Retina (tissue), 1 donor: ENCODE data around the gene LARP1.
A peak's percentile ranks its signal among the peaks of the same experiment; 100 is the strongest.
"Not testable (repeated sequence)": the region's sequence is repeated elsewhere in the genome, so short reads cannot be mapped to it uniquely, and the experiment has no call there.

Experiments
- DNase-seq: peaks from one replicate; pipeline ENCODE4 v3.0.0-alpha.2; 2016

Gene LARP1

GRCh38 chr5:154794525-154795234 lies 39.5 kb downstream of the LARP1 start:
- DNase-seq = no peak

GRCh38 chr5:154795235-154795596 lies 40.0 kb downstream of the LARP1 start:
- no peak for DNase-seq

DNA sequence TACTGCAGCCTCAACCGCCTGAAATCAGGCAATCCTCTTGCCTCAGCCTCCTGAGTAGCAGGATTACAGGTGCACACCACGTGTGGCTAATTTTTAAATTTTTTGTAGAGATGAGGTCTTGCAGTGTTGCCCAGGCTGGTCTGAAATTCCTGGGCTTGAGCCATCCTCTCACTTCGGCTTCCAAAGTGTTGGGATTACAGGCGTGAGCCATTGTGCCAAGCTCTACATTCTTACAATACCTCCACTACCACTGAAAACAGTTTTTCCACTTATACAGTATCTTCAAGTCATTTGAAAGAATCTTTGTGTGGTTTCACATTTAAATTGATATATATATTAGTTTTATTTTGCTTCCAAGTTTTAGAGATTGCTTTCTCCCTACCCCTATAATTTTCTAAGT lies 42.6 kb downstream of the LARP1 start:
- no peak for DNase-seq

DNA sequence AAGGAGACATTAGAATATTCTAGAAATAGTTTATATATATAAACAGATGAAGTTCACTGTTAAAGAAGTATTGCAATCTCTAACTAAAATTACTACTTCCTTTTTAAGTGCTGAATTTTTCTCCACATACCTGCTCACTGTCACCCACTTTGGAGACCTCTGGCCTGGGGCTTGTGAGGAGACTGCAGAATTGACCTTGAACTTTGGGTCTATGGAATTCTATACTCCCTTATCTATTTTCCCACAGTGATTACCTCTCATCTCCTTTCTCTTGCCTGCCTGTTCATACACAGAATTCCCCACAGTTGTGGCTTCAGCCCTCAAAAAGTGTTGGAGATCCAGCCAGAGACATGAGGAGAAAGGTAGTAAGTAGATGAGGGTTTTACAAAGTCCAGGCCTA lies 45.4 kb downstream of the LARP1 start:
- no peak for DNase-seq

- DNase-seq = no peak
Observed at GRCh38 chr5:154801083-154801482, 45.9 kb downstream of the LARP1 start.

DNA sequence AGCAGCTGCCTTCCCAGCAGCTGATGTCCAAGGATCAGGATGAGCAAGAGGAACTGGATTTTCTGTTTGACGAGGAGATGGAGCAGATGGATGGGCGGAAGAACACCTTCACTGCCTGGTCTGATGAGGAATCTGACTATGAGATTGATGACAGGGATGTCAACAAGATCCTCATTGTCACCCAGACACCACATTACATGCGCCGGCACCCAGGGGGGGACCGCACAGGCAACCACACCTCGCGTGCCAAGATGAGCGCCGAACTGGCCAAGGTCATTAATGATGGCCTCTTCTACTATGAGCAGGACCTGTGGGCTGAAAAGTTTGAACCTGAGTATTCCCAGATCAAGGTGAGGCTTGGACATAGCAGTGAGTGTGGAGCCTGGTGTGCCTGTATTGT lies 46.9 kb downstream of the LARP1 start:
- DNase-seq = no peak

- no peak for DNase-seq
Observed at GRCh38 chr5:154806176-154806575, 51.0 kb downstream of the LARP1 start.

- DNase-seq = no peak
Observed at GRCh38 chr5:154811239-154811638, 56.1 kb downstream of the LARP1 start.

GRCh38 chr5:154811653-154812465 lies 56.7 kb downstream of the LARP1 start:
- peak; percentile 51 for DNase-seq

DNA sequence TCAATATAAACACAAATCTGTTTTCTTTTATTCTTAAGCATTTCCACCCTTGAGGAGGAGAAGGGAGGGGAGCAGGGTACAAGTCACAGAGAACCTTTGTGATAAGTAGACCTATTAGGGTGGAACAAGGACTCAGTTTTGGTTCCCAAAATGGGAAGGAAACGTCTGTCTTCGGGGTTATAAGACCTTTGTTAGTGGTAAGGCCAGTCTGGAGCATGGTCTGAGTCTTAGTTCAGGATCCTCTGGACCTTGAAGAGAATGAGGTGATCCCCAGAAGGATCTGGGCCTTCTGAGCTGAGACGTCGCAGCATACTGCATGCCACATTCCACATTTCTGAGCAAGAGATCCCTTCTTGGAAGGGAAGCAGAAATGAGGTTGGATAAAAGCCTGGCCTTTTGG lies 58.0 kb downstream of the LARP1 start:
- DNase-seq = no peak

DNA sequence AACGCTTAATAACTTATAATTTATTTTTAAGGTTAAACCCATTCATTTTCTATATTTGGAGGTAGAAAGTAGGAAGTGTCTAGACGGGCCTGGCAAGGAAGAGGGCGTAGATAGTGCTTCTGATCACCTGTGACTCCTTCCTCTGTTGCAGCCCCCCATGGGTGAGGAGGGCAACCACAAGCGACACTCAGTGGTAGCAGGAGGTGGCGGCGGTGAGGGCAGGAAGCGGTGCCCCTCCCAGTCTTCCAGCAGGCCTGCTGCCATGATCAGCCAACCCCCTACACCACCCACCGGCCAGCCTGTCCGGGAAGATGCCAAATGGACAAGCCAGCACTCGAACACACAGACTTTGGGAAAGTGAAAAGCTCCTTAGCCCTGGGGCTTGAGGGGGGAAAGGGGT lies 58.6 kb downstream of the LARP1 start:
- no peak for DNase-seq

DNA sequence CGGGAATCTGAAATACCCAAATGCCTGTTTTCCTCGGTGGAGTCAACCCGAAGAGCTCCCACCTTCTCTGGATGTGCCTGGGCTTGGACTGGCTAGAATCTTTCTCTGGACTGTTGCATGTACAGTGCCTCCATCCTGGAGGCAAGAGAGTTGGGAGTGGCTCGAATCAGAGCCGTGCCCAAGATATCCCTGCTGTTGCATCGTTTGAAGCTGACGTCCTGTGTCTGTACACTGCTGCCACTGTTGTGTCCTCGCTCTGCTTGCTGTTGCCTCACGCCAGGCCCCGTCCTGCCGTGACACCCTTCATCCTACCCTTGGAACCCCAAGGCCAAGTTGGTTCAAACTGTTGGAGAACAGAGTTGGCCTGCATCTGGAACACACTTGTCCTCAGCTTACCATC lies 59.8 kb downstream of the LARP1 start:
- DNase-seq = no peak

DNA sequence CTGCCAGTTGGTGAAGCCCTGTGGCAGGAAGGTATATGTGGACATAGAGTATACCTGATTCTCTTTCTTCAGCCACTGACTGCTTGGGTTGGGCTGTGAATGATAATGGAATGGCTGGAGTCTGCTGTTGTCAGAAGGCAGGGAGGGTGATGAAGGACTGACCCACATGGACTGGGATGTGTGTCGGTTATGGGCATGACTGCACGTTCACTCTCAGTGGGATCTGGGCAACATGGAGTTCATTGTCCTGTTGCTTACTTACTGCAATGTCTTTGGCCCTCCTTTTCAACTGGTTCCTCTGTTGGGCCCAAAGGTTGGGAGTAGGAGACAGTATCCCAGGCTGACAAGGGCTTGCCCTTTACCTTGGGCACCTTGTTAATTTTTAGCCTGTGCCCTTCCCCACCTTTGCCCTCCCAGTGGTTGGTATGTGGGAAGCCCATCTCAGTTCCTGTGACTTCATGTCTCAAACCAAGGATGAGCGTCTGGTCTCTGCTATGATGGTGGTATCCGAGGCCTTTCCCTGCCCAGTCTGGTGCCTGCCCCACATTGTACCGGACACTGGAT lies 60.6 kb downstream of the LARP1 start:
- no peak for DNase-seq

GRCh38 chr5:154816891-154817492 lies 61.8 kb downstream of the LARP1 start:
- no peak for DNase-seq

- DNase-seq = no peak
Observed at GRCh38 chr5:154817815-154818214, 62.6 kb downstream of the LARP1 start.

DNA sequence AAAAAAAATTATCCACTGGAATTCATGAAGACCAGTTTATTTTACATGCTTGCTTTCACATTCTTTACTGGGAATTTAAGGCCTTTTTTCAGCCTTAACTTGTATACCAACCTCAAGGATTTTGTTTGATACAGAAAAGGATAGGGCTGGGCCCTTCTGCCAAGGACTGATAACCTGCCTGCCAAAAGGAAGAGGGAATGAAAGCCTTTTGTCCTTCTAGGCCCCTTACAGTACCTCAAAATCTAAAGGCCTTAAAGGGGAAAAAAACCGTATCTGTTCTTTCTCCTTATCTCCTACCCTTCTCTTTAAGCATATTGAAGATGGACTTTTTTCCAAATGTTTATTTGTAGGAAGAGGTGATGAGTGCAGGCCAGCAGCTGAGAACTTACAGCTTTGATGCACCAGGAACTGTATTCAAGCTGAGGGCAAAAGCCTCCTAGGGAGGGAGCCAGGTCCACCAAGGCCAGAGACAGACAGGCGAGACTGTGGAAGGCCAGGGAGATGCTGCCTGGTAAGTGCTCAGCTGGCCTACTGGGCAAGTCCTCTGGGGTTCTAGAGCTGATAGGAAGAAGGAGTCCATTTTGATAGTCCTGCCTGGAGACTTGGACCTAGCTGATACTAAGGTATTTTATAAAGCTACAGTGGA lies 63.4 kb downstream of the LARP1 start:
- no peak for DNase-seq

GRCh38 chr5:154819546-154819945 lies 64.4 kb downstream of the LARP1 start:
- no peak for DNase-seq

- no peak for DNase-seq
Observed at GRCh38 chr5:154820383-154820782, 65.2 kb downstream of the LARP1 start.

DNA sequence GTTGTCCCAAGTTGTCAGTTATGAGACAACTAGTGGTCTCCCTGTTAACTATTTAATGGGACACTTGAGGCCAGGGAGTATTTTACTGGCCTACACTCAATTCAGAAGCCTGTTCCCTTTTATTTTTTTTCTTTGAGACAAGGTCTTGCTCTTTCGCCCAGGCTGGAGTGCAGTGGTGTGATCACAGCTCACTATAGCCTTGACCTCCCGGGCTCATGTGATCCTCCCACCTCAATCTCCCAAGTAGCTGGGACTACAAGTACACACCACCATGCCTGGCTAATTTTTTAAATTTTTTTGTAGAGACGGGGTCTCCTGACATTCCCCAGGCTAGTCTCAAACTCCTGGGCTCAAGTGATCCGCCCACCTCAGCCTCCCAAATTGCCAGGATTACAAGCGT lies 67.7 kb downstream of the LARP1 start:
- DNase-seq = not testable (repeated sequence)

GRCh38 chr5:154823605-154824004 lies 68.4 kb downstream of the LARP1 start:
- DNase-seq = no peak

DNA sequence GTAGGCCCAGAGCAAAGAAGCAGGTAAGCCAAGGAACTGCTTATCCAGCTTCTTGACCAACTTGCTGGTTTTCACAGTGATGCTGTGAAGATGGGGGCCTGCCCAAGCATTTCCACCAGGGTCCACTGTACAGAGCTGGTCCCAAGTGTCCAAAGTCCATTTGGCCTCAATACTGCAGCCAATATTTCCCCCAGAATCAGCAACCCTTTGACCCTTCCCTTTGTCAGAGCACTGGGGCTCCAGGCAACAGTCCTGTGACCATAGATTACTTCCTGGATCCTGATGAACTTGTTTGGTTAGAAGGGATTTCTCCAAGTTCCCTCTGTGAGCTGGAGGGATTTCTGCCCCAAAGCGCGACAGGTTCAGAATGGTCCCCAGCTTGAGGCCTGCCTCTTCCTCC lies 68.9 kb downstream of the LARP1 start:
- DNase-seq = no peak

DNA sequence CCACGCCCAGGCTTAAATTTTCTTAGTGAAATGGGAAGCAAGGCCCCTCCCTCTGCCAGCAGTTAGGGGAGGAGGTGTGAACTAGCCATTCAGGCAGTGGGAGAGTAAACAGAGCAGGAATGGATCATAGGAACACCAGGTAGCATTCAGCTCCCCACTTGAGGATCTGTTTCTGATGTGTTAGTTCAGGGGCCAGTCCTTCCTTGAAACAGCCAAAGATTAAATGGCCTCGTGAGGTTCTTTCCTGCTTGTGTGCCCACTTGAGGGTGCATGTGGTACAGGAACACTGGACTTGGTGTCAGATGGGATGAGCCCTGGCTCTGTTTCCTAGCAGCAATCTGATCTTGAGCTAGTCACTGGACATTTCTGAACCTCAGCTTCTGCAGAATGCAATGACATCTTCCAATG lies 74.0 kb downstream of the LARP1 start:
- DNase-seq = no peak

GRCh38 chr5:154829589-154830218 lies 74.5 kb downstream of the LARP1 start:
- no peak for DNase-seq
